HEK293 (cell line): ENCODE results near the gene API5.

Source experiments
- CTCF ChIP-seq: fragments of 450-650 bp; formaldehyde crosslinking; IDR thresholded peaks from 2 replicates; pipeline ENCODE4 v1.5.1; 2016; ENCODE audit warnings: missing biosample characterization, missing genetic modification characterization
- PRDM2 ChIP-seq: fragments of 450-650 bp; formaldehyde crosslinking; IDR thresholded peaks from 2 replicates; pipeline ENCODE4 v1.5.1; 2016; ENCODE audit warnings: missing biosample characterization, missing genetic modification characterization, borderline replicate concordance
- YY1 ChIP-seq: fragments of 450-650 bp; formaldehyde crosslinking; IDR thresholded peaks from 2 replicates; pipeline ENCODE4 v1.5.1; 2018; ENCODE audit warnings: missing biosample characterization, missing genetic modification characterization
- ZNF433 ChIP-seq: fragments of 450-650 bp; formaldehyde crosslinking; IDR thresholded peaks from 2 replicates; pipeline ENCODE4 v1.5.1; 2016; ENCODE audit warnings: missing biosample characterization, missing genetic modification characterization, low read depth

GRCh38 chr11:43358801-43359421 is 47.1 kb downstream of the API5 start, which contains the start of gene TTC17:
- TF ChIP-seq YY1 (tag by site-specific recombination) (peak; percentile 94), CTCF (tag by site-specific recombination) (no peak), PRDM2 (no peak), ZNF433 (tag by site-specific recombination) (no peak)
